Neural progenitor cell (in vitro differentiated cells): ENCODE results near the gene CNTNAP2. TPM values are rescaled to one million over a fixed set of nuclear protein-coding genes. Genes with fewer than 3 reads are reported as not detected.

Experiments used
- DNase-seq: peaks from one replicate; pipeline ENCODE4 v3.0.0-alpha.2; 2016; ENCODE audit warnings: low spot score
- H2AFZ ChIP-seq: fragments of 200-600 bp; sonication (generic); replicated peaks from 2 replicates; pipeline ENCODE4 v1.6.1; 2016; ENCODE audit warnings: antibody characterized with exemption
- H3F3A ChIP-seq: fragments of 200-600 bp; sonication (generic); 2 replicates; pipeline ENCODE4 v1.6.1; 2016; ENCODE audit warnings: antibody characterized with exemption, low read depth
- H3K27ac ChIP-seq: fragments of 200-600 bp; sonication (generic); 2 replicates; pipeline ENCODE4 v1.5.1; 2016; ENCODE audit warnings: mild to moderate bottlenecking
- H3K27me3 ChIP-seq: fragments of 200-600 bp; sonication (generic); 2 replicates; pipeline ENCODE4 v1.6.1; 2016; ENCODE audit warnings: mild to moderate bottlenecking, moderate library complexity
- H3K36me3 ChIP-seq: fragments of 200-600 bp; sonication (generic); 2 replicates; pipeline ENCODE4 v1.5.1; 2016
- H3K4me1 ChIP-seq: fragments of 200-600 bp; sonication (generic); 2 replicates; pipeline ENCODE4 v1.6.1; 2016; ENCODE audit warnings: mixed run types
- H3K4me2 ChIP-seq: fragments of 200-600 bp; sonication (generic); 2 replicates; pipeline ENCODE4 v1.6.1; 2016
- H3K4me3 ChIP-seq: fragments of 200-600 bp; sonication (generic); 2 replicates; pipeline ENCODE4 v1.5.1; 2016
- H3K79me2 ChIP-seq: fragments of 200-600 bp; sonication (generic); 2 replicates; pipeline ENCODE4 v1.6.1; 2016; ENCODE audit warnings: low read depth
- H3K9ac ChIP-seq: fragments of 200-600 bp; sonication (generic); 2 replicates; pipeline ENCODE4 v1.6.1; 2016
- H3K9me3 ChIP-seq: fragments of 200-600 bp; sonication (generic); 2 replicates; pipeline ENCODE4 v1.5.1; 2016; ENCODE audit warnings: low read depth
- H4K20me1 ChIP-seq: fragments of 200-600 bp; sonication (generic); 2 replicates; pipeline ENCODE4 v1.6.1; 2016; ENCODE audit warnings: low read depth
- H3K27ac Mint-ChIP-seq: 3 replicates; pipeline ENCODE4 v1.8.0; 2021; ENCODE audit warnings: mixed read lengths
- H3K27me3 Mint-ChIP-seq: 2 replicates; pipeline ENCODE4 v1.8.0; 2022; ENCODE audit warnings: low read depth, mild to moderate bottlenecking, inconsistent platforms, moderate library complexity, mixed read lengths; ENCODE audit not compliant: insufficient read depth
- H3K36me3 Mint-ChIP-seq: 3 replicates; pipeline ENCODE4 v1.8.0; 2021; ENCODE audit warnings: mixed read lengths
- H3K4me1 Mint-ChIP-seq: 3 replicates; pipeline ENCODE4 v1.8.0; 2021; ENCODE audit warnings: mixed read lengths
- H3K4me3 Mint-ChIP-seq: 3 replicates; pipeline ENCODE4 v1.8.0; 2021; ENCODE audit warnings: mild to moderate bottlenecking, moderate library complexity, mixed read lengths
- H3K9me3 Mint-ChIP-seq: 3 replicates; pipeline ENCODE4 v1.8.0; 2020; ENCODE audit warnings: mixed read lengths
- CTCF ChIP-seq: fragments of 200-600 bp; sonication (generic); IDR thresholded peaks from 2 replicates; pipeline ENCODE4 v1.5.1; 2017; ENCODE audit warnings: antibody characterized with exemption, mild to moderate bottlenecking
- EZH2 ChIP-seq: fragments of 200-600 bp; sonication (generic); IDR thresholded peaks from 2 replicates; pipeline ENCODE4 v1.6.1; 2017; ENCODE audit warnings: antibody characterized with exemption, mild to moderate bottlenecking, moderate library complexity
- EZH2phosphoT487 ChIP-seq: fragments of 200-600 bp; sonication (generic); IDR thresholded peaks from 2 replicates; pipeline ENCODE4 v1.6.1; 2017; ENCODE audit warnings: antibody characterized with exemption
- total RNA-seq: library from RNA; depleted of rRNA; stranded (reverse); fragments of >200 nt; gene quantifications from 2 replicates; pipeline ENCODE4 v1.2.3, GENCODE V29; 2015; ENCODE audit warnings: low replicate concordance

The CNTNAP2 gene
- total RNA-seq, 1 donor from 2014 or later: 126 TPM

- H2AFZ ChIP-seq: no peak overlapping the region
- no peak overlapping the region for H3K27ac Mint-ChIP-seq
- H3K9me3 ChIP-seq: no peaks in the 10 kb centered on the region
- no peaks in the 10 kb centered on the region for H3K27me3 Mint-ChIP-seq
- H3K4me2 ChIP-seq: no peak overlapping the region
- no peaks in the 10 kb centered on the region for H3K36me3 ChIP-seq
- H3K9me3 Mint-ChIP-seq: no peaks in the 10 kb centered on the region
- H3K4me1 Mint-ChIP-seq: peaks cover 2% of the 10 kb centered on the region
- no peaks in the 10 kb centered on the region for H3K4me1 ChIP-seq
- H3K4me3 ChIP-seq: no peak overlapping the region
- H3K9ac ChIP-seq: no peak overlapping the region
- H3F3A ChIP-seq: no peaks in the 10 kb centered on the region
- H3K27ac ChIP-seq: no peak overlapping the region
- no peaks in the 10 kb centered on the region for H4K20me1 ChIP-seq
- H3K79me2 ChIP-seq: no peaks in the 10 kb centered on the region
- DNase-seq: no peak
- no peak overlapping the region for H3K4me3 Mint-ChIP-seq
- TF ChIP-seq EZH2: no peak
- TF ChIP-seq CTCF: no peak
- no peak for TF ChIP-seq EZH2phosphoT487
- H3K36me3 Mint-ChIP-seq: peaks cover 2% of the 10 kb centered on the region
- H3K27me3 ChIP-seq: no peaks in the 10 kb centered on the region
Observed at GRCh38 chr7:146359176-146359575, 242.6 kb downstream of the CNTNAP2 start.

DNA sequence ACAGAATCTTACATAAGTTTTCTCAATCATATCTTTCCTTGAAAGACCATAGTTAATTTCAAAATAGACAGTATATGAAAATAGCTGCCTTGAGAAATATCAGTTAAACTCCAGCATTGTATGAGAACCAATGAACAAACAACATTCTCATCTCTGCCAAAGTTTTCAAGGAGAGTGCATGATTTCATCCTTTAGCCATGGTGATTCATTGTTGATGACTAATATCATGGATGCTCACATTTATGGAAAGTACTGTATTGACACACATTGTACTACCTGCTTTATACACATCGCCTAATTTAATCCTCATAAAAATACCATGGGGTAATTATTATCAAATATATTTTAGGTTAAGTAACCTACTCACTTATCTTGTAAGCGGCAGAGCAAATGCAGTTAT lies 250.3 kb downstream of the CNTNAP2 start:
- Histone ChIP-seq H4K20me1 (no peaks in the 10 kb centered on the region), H3K36me3 (no peaks in the 10 kb centered on the region), H3K4me2 (no peak overlapping the region), H2AFZ (no peak overlapping the region), H3K9ac (no peak overlapping the region), H3K27me3 (no peaks in the 10 kb centered on the region), H3F3A (no peaks in the 10 kb centered on the region), H3K4me3 (no peak overlapping the region), H3K27ac (no peak overlapping the region), H3K79me2 (no peaks in the 10 kb centered on the region), H3K4me1 (no peaks in the 10 kb centered on the region), H3K9me3 (no peaks in the 10 kb centered on the region)
- peaks cover 2% of the 10 kb centered on the region for H3K36me3 Mint-ChIP-seq
- H3K4me1 Mint-ChIP-seq: no peaks in the 10 kb centered on the region
- no peak for DNase-seq
- H3K4me3 Mint-ChIP-seq: no peak overlapping the region
- TF ChIP-seq CTCF (no peak), EZH2 (no peak), EZH2phosphoT487 (no peak)
- H3K27me3 Mint-ChIP-seq: no peaks in the 10 kb centered on the region
- H3K27ac Mint-ChIP-seq: no peak overlapping the region
- H3K9me3 Mint-ChIP-seq: peaks cover under 1% of the 10 kb centered on the region

DNA sequence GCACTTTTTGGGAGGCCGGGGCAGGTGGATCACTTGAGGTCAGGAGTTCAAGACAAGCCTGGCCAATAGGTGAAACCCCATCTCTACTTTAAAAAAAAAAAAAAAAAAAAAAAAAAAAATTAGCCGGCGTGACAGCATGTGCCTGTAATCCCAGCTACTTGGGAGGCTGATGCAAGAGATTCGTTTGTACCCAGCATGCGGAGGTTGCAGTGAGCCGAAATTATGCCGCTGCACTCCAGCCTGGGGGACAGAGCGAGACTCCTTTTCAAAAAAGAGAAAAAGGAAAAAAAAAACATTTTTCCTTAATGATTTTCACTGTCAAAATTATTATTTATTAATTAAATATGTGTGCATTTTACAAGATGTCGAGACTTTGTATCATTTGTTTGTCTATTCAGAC lies 253.6 kb downstream of the CNTNAP2 start:
- Mint-ChIP-seq H3K4me3 (no peak overlapping the region), H3K27ac (no peak overlapping the region), H3K27me3 (no peaks in the 10 kb centered on the region), H3K9me3 (peaks cover 3% of the 10 kb centered on the region), H3K36me3 (no peaks in the 10 kb centered on the region), H3K4me1 (peaks cover 13% of the 10 kb centered on the region)
- H3K4me2 ChIP-seq: no peak overlapping the region
- H3K27me3 ChIP-seq: no peaks in the 10 kb centered on the region
- H3F3A ChIP-seq: no peaks in the 10 kb centered on the region
- H3K79me2 ChIP-seq: no peaks in the 10 kb centered on the region
- H3K4me3 ChIP-seq: no peak overlapping the region
- TF ChIP-seq CTCF: no peak
- TF ChIP-seq EZH2: no peak
- TF ChIP-seq EZH2phosphoT487: no peak
- H3K9ac ChIP-seq: no peak overlapping the region
- no peak overlapping the region for H2AFZ ChIP-seq
- H3K36me3 ChIP-seq: no peaks in the 10 kb centered on the region
- DNase-seq: no peak
- peaks cover 10% of the 10 kb centered on the region for H3K4me1 ChIP-seq
- no peaks in the 10 kb centered on the region for H3K9me3 ChIP-seq
- no peak overlapping the region for H3K27ac ChIP-seq
- no peaks in the 10 kb centered on the region for H4K20me1 ChIP-seq

DNA sequence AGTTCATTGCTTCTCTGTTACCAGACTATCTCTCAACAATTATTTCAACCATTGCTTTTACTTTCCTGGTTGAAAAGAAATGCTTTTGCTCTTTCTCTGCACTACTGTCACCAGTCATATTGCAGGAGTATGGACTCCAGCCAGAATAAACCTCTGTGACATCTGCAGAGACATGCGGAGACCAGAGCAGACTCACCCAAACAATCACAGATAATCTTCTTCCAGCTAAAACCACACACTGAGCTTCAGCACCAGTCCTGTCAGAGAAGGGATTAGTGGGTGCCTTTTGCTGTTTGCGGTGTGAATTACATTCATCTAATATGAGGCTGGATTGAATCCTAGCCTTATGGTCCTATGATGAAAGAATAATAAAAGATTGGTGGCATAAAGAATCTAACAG lies 258.6 kb downstream of the CNTNAP2 start:
- peak; percentile 35 for DNase-seq
- no peaks in the 10 kb centered on the region for H3K79me2 ChIP-seq
- no peaks in the 10 kb centered on the region for H3K36me3 ChIP-seq
- no peaks in the 10 kb centered on the region for H3K27me3 ChIP-seq
- no peak overlapping the region for H3K4me3 ChIP-seq
- no peaks in the 10 kb centered on the region for H3K9me3 ChIP-seq
- Mint-ChIP-seq H3K27me3 (no peaks in the 10 kb centered on the region), H3K4me1 (peaks cover 24% of the 10 kb centered on the region), H3K9me3 (peaks cover 6% of the 10 kb centered on the region), H3K4me3 (peak overlapping the region; percentile 49), H3K27ac (peak overlapping the region; percentile 19), H3K36me3 (no peaks in the 10 kb centered on the region)
- no peaks in the 10 kb centered on the region for H4K20me1 ChIP-seq
- TF ChIP-seq EZH2 (no peak), CTCF (no peak), EZH2phosphoT487 (no peak)
- H2AFZ ChIP-seq: no peak overlapping the region
- H3K27ac ChIP-seq: no peak overlapping the region
- no peak overlapping the region for H3K4me2 ChIP-seq
- peaks cover 12% of the 10 kb centered on the region for H3K4me1 ChIP-seq
- no peak overlapping the region for H3K9ac ChIP-seq
- H3F3A ChIP-seq: no peaks in the 10 kb centered on the region
